ENCODE results near the gene R3HDM1. TPM values are rescaled to one million over a fixed set of nuclear protein-coding genes. Genes with fewer than 3 reads are reported as not detected.
A peak's percentile ranks its signal among the peaks of the same experiment; 100 is the strongest.
"Not testable (repeated sequence)": the region's sequence is repeated elsewhere in the genome, so short reads cannot be mapped to it uniquely, and the experiment has no call there.

Gene R3HDM1
- total RNA-seq (10 to 100 TPM; 49.3 to 50.7 TPM), polyA plus RNA-seq (10 to 100 TPM; 12.5 to 26.2 (median 23.7) TPM), total RNA-seq (26.8 to 46.5 (median 38.1) reads per million in 6 experiments)

DNA sequence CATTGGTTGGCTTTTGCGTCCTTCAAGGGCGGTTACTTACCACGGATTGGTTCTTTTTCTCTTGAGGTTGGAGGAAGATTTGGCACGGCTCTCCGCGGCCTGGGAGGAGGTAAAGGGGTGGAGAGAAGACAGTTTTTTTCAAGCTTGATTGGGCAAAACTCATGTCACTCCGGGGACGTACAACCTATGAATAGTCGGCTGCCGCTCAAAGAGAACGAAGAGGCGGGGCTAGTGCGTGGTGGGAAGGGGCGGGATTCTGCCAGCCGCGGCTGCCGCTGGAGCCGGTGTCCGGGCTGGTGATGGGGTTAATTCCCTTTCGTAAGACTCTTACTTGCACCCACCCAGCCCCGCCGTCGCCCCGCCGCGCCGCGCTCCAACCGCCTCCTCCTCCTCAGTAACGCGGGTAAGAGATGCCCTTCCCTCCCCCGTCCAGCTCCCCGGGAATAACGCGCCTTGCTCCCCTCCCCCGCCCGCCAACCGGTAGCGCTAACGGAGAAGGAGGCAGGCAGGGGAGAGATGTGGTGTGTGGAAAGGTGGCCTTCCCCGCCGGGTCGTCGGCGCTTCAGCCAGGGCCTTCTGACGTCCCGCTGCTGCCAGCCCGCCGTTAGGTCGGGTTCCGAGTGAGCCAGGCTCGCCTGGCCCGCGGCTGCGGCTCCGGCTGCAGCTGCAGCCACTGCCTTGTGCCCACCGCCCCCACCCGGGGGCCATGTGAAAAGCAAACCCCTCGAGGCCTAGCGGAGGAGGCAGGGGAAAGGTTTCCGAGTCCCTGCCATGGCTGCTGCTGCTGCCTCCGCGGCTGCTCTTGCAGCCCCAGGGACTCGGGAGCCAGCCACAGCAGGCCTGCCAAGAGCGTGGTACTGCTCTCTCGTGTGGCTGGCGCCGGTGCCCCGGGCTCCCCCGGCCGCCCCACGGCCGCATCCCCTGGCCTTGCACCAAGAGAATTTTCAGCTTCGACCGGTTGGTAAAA, at the start of gene R3HDM1:
TSS of gene R3HDM1 (plus strand) at position 254 of the 967 bp plus-strand sequence. CDS start 73,362 bp downstream, outside the sequence.
- no peak within 1 kb of the TSS for H3K4me3 Mint-ChIP-seq
- H3K4me1 Mint-ChIP-seq: peaks cover 3 to 44% (median 31%) of the 10 kb centered on the region in 4 donors
- peak within 1 kb of the TSS in 8 of 10 donors; percentile 24 to 94 (median 84) for H3K27ac Mint-ChIP-seq
- POLR2A ChIA-PET: interaction anchor here (0.5 to 2.4 kb wide), 16 partner anchors 12 to 1410 kb away, joined by 3 to 14 read pairs (median 5); partner anchors contain the start of genes CCNT2, MCM6, RAB3GAP1 and UBXN4
- ATAC-seq: peak; percentile 80 to 81
- no peaks in the 10 kb centered on the region for H3K36me3 Mint-ChIP-seq
- no peaks in the 10 kb centered on the region for H3K9me3 Mint-ChIP-seq
- DNase-seq: peak in 9 of 10 donors; percentile 80 to 98 (median 95)
- H3K27me3 Mint-ChIP-seq: no peaks in the 10 kb centered on the region

DNA sequence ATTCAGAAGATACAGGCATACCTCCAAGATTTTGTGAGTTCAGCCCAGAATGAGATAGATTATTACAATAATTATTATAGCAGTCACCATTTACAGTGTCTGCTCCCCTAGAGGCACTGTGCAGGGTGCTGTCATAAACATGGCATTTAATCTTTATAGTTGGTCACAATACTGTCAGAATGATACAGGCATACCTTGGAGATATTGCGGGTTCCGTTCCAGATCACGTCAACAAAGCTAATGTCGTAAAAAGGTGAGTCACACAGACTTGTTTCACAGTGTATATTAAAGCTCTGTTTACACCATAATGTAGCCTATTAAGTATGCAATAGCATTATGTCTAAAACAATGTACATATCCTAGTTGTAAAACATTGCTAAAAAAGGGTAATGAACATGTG, 45.8 kb upstream of the R3HDM1 start:
- Mint-ChIP-seq H3K27me3 (no peaks in the 10 kb centered on the region), H3K4me1 (peaks cover 0 to 2% (median 0%) of the 10 kb centered on the region in 4 donors), H3K9me3 (peaks cover 0 to 12% (median 3%) of the 10 kb centered on the region in 9 donors), H3K36me3 (peaks cover 26 to 40% (median 37%) of the 10 kb centered on the region in 3 donors), H3K4me3 (no peak overlapping the region), H3K27ac (no peak overlapping the region)
- DNase-seq (no peak), ATAC-seq (no peak)
- POLR2A ChIA-PET: no interaction called here

DNA sequence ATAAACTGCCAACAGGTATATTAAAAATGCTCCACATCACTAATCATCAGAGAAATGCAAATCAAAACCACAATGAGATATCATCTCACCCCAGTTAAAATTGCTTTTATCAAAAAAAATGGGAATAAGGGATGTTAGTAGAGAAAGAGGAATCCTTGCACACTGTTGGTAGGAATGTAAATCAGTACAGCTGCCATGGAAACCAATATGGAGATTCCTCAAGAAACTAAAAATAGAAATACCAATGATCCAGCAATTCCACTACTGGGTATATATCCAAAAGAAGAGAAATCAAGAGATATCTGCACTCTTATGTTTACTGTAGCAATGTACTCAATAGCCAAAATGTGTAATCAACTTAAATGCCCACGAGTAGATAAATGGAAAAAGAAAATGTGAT, 40.9 kb upstream of the R3HDM1 start:
- H3K9me3 Mint-ChIP-seq: peaks cover 0 to 15% (median 0%) of the 10 kb centered on the region in 9 donors
- no peak overlapping the region for H3K4me3 Mint-ChIP-seq
- DNase-seq: no peak
- peaks cover 0 to 5% (median 2%) of the 10 kb centered on the region in 4 donors for H3K4me1 Mint-ChIP-seq
- peaks cover 31 to 50% (median 40%) of the 10 kb centered on the region in 3 donors for H3K36me3 Mint-ChIP-seq
- POLR2A ChIA-PET: no interaction called here
- H3K27me3 Mint-ChIP-seq: no peaks in the 10 kb centered on the region
- H3K27ac Mint-ChIP-seq: no peak overlapping the region
- no peak for ATAC-seq

DNA sequence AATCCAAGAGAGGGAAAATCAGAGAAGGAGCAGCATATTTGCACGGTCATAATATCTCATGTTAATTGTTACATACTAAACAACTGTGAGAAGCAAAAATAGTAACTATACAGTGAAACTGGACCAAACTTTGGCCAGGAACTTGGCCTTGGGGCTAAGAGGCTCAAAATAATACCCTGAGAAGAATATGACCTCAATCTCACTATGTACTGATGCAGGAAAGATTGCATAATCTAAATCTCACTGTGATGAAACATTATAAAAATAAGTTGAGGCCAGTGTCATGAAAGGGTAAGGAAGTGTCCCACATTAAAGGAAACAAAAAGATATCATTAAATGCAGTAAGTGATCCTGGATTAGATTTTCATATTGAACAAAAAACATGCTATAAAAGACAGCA, 36.8 kb upstream of the R3HDM1 start:
- DNase-seq (no peak), ATAC-seq (no peak)
- Mint-ChIP-seq H3K36me3 (peaks cover 28 to 49% (median 29%) of the 10 kb centered on the region in 3 donors), H3K27me3 (no peaks in the 10 kb centered on the region), H3K27ac (no peak overlapping the region), H3K4me1 (peaks cover 0 to 5% (median 2%) of the 10 kb centered on the region in 4 donors), H3K9me3 (peaks cover 6 to 31% (median 20%) of the 10 kb centered on the region in 9 donors), H3K4me3 (no peak overlapping the region)
- POLR2A ChIA-PET: no interaction called here

DNA sequence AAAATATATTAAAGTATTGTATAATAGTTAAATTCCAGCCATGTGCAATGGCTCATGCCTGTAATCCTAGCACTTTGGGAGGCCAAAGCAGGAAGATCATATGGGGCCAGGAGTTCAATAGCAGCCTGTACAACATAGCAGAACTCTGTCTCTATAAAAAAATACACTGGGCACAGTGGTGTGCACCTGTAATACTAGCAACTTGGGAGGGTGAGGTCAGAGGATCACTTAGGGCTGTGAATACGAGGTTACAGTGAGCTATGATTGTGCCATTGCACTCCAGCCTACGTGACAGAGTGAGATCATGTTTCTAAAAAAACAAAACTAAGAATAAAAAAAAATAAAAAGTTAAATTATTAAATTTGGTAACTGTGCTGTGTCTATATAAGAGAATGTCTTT, 36.4 kb upstream of the R3HDM1 start:
- H3K4me1 Mint-ChIP-seq: peaks cover 0 to 5% (median 2%) of the 10 kb centered on the region in 4 donors
- no peaks in the 10 kb centered on the region for H3K27me3 Mint-ChIP-seq
- ATAC-seq: no peak
- H3K9me3 Mint-ChIP-seq: peaks cover 8 to 35% (median 24%) of the 10 kb centered on the region in 9 donors
- H3K36me3 Mint-ChIP-seq: peaks cover 25 to 51% (median 28%) of the 10 kb centered on the region in 3 donors
- no peak overlapping the region for H3K4me3 Mint-ChIP-seq
- DNase-seq: no peak
- no peak overlapping the region for H3K27ac Mint-ChIP-seq
- POLR2A ChIA-PET: no interaction called here

DNA sequence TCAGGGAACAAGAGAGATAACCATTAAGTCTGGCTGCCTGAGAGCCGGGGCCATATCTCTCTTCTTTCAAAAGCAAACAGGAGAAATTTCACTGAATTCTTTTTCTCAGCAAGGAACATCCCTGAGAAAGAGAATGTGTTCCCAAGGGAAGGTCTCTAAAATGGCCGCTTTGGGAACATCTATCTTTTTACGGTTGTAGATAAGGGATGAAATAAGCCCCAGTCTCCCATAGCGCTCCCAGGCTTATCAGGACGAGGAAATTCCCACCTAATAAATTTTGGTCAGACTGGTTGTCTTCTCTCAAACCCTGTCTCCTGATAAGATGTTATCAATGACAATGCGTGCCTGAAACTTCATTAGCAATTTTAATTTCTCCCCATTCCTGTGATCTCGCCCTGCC, 32.7 kb upstream of the R3HDM1 start:
- H3K27ac Mint-ChIP-seq, POLR2A ChIA-PET, H3K4me1 Mint-ChIP-seq, ATAC-seq, DNase-seq, H3K27me3 Mint-ChIP-seq, H3K4me3 Mint-ChIP-seq: not testable (repeated sequence)
- peaks cover 43 to 64% (median 45%) of the 10 kb centered on the region in 3 donors for H3K36me3 Mint-ChIP-seq
- H3K9me3 Mint-ChIP-seq: peaks cover 7 to 53% (median 33%) of the 10 kb centered on the region in 9 donors

DNA sequence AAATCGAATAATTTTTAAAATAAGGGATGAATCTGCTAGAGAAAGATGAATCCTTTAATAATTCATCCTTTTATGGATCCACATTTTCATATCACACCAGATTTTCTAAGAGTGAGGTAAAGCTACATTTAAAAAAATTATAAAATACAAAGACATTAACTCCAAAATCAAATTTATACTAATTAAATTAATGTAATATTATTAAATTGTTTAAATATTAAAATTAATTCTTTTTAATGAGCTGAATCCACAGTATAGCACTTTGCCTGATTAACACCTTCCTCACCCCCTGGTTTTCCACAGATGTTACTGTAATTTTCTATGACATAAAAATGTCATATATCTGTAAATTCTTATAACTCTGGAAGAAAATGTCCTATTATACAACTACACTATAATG, 26.5 kb upstream of the R3HDM1 start:
- peaks cover 0 to 2% (median 0%) of the 10 kb centered on the region in 4 donors for H3K4me1 Mint-ChIP-seq

DNA sequence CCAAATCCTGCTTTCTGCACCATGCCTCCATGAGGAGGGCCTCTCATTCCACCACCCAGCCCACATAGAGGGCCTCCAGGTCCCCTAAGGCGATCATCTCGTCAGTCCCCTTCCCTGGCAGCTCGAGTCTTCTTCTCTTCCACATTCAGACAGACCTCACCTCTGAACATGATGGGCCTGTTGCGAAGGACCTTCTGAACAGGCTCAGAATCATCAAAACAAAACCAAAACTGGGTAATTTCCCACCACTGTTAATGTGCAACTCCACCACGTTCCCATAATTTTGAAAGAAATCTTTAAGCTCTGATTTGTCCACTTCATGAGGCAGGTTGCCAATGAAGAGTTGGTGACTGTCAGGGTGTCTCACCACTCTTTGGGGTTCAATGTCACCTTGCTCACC, 20.7 kb upstream of the R3HDM1 start:
- Mint-ChIP-seq H3K27ac (peak overlapping the region in 1 of 10 donors; percentile 51), H3K36me3 (peaks cover 3 to 21% (median 21%) of the 10 kb centered on the region in 3 donors), H3K4me3 (no peak overlapping the region), H3K9me3 (peaks cover 4 to 38% (median 13%) of the 10 kb centered on the region in 9 donors), H3K4me1 (peaks cover 0 to 2% (median 0%) of the 10 kb centered on the region in 4 donors), H3K27me3 (no peaks in the 10 kb centered on the region)
- POLR2A ChIA-PET: no interaction called here
- ATAC-seq (no peak), DNase-seq (no peak)

More for the DNA sequence above, 26.5 kb upstream of the R3HDM1 start:
- DNase-seq (no peak), ATAC-seq (no peak)
- Mint-ChIP-seq H3K27me3 (no peaks in the 10 kb centered on the region), H3K4me3 (no peak overlapping the region), H3K9me3 (peaks cover under 1 to 20% (median 9%) of the 10 kb centered on the region in 9 donors), H3K36me3 (peaks cover 31 to 40% (median 36%) of the 10 kb centered on the region in 3 donors), H3K27ac (no peak overlapping the region)
- POLR2A ChIA-PET: no interaction called here

DNA sequence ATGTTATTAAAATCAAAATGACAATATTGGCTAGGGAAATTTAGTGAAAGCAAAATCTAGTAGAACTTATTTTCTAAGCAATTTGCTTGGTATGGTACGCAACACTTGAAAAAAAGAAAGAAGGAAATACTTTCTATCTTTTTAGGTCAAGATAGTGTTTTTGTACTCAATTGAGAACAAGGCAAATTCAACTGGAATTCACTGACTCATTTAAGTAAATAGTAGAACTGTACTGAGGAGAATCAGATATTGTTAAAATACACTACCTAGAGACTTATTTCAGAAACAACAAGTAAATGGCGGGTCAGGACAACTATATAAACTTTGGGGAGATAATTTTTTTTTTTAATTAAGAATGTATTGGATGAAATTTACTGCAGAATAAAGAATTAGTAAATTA, 19.2 kb upstream of the R3HDM1 start:
- ATAC-seq (no peak), DNase-seq (no peak)
- peaks cover 4 to 36% (median 13%) of the 10 kb centered on the region in 9 donors for H3K9me3 Mint-ChIP-seq
- H3K27ac Mint-ChIP-seq: no peak overlapping the region
- no peaks in the 10 kb centered on the region for H3K27me3 Mint-ChIP-seq
- H3K4me1 Mint-ChIP-seq: peaks cover 0 to 2% (median 0%) of the 10 kb centered on the region in 4 donors
- no peak overlapping the region for H3K4me3 Mint-ChIP-seq
- H3K36me3 Mint-ChIP-seq: peaks cover 3 to 21% (median 20%) of the 10 kb centered on the region in 3 donors
- POLR2A ChIA-PET: no interaction called here

DNA sequence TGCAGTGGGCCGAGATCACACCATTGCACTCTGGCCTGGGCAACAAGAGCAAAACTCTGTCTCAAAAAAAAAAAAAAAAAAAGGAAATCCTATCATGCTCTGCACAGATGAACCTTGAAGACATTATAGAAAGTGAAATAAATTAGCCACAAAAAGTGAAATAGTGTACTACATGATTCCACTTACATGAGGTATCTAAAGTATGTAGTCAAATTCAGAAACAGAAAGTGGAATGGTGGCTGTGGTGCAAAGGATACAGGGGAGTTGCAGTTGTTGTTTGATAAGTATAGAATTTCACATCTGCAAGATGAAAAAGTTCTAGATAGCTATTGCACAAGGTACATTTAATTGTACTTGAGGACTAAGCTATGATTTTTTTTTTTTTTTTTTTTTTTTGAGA, 5.5 kb upstream of the R3HDM1 start:
- POLR2A ChIA-PET: no interaction called here
- no peaks in the 10 kb centered on the region for H3K27me3 Mint-ChIP-seq
- H3K27ac Mint-ChIP-seq: no peak overlapping the region
- DNase-seq (no peak), ATAC-seq (no peak)
- H3K36me3 Mint-ChIP-seq: peaks cover 0 to 8% (median 3%) of the 10 kb centered on the region in 3 donors
- no peaks in the 10 kb centered on the region for H3K9me3 Mint-ChIP-seq
- no peak overlapping the region for H3K4me3 Mint-ChIP-seq
- H3K4me1 Mint-ChIP-seq: peaks cover 0 to 10% (median 9%) of the 10 kb centered on the region in 4 donors

DNA sequence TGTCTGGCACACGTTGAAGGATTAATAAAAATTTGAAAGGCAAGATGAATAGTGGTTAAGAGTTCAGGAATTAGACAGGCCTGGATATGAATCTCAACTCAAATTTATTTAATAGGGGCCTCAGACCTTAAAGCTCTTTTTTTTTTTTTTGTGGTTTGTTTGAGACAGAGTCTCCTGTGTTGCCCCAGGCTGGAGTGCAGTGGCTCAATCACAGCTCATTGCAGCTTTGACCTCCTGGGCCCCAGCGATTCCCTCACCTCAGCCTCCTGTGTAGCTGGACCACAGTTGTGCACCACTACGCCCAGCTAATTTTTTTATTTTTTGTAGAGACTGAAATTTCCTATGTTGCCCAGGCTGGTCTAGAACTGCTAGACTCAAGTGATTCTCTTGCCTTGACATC, 3.3 kb upstream of the R3HDM1 start:
- H3K4me3 Mint-ChIP-seq: no peak overlapping the region
- H3K9me3 Mint-ChIP-seq: no peaks in the 10 kb centered on the region
- ATAC-seq (no peak), DNase-seq (no peak)
- no peaks in the 10 kb centered on the region for H3K27me3 Mint-ChIP-seq
- peak overlapping the region in 3 of 10 donors; percentile 10 to 60 (median 24) for H3K27ac Mint-ChIP-seq
- H3K4me1 Mint-ChIP-seq: peaks cover 0 to 22% (median 19%) of the 10 kb centered on the region in 4 donors
- POLR2A ChIA-PET: no interaction called here
- H3K36me3 Mint-ChIP-seq: peaks cover 0 to 2% (median 2%) of the 10 kb centered on the region in 3 donors

DNA sequence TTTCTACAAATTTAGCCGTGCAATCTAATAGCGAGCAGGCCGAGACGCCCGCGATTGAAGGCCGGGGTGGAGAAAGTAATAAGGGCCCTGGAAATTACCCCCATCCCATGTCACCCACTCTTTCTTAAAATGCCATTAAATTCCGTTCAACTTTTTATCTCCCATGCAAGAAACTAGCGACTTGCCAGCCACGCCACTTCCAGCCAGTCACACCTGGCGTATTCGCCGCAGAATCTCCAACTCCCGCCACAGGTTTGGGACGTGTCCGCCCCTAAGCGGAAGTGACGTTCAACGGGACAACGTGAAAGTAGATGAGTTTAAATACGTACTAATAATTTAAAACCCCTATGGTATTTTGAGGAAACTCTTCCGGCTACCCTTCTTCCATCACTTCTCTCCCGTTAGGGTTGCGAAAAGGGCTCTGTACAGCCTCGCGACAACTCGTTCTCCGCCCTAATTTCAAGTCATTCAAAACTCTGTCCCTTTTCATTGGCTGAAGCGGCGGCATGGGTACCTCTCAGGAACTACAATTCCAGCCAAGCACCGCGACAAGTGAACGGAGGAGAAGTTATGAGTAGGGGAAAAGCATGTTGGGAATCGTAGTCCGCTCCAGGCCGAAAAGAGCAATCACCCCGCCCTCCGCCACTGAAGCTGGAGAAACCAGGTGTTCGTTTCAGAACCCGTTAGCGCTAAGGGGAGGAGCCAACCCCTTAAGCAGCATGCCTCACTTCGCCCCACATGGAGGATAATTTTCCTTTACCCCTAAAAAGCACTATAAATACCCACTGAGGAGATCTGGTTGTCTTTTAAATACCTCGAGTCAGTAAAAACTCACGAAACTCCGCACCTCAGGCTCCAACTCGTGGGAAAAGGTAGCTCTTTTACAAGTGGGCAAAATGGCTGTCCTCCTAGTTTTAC, 712 bp upstream of the R3HDM1 start, which contains the start of gene ZRANB3:
TSS of gene ZRANB3 (minus strand) at position 906 of the 918 bp plus-strand sequence.
- H3K36me3 Mint-ChIP-seq: no peaks in the 10 kb centered on the region
- no peak within 1 kb of the TSS for H3K4me3 Mint-ChIP-seq
- H3K27ac Mint-ChIP-seq: peak within 1 kb of the TSS in 8 of 10 donors; percentile 24 to 94 (median 84)
- peaks cover 3 to 35% (median 30%) of the 10 kb centered on the region in 4 donors for H3K4me1 Mint-ChIP-seq
- DNase-seq: peak; percentile 80 to 98 (median 96)
- H3K9me3 Mint-ChIP-seq: no peaks in the 10 kb centered on the region
- ATAC-seq: peak; percentile 78 to 79
- no peaks in the 10 kb centered on the region for H3K27me3 Mint-ChIP-seq
- POLR2A ChIA-PET: interaction anchor here (0.5 to 2.4 kb wide), 11 partner anchors 54 to 1409 kb away, joined by 3 to 14 read pairs (median 5); partner anchors contain the start of genes CCNT2, MCM6, RAB3GAP1 and UBXN4

Measured in naive thymus-derived CD8-positive, alpha-beta T cell (primary cell).